IPS-18c (cell line): ENCODE data around the gene ACTR1B.
A peak's percentile ranks its signal among the peaks of the same experiment; 100 is the strongest.
"Not testable (repeated sequence)": the region's sequence is repeated elsewhere in the genome, so short reads cannot be mapped to it uniquely, and the experiment has no call there.

ENCODE experiments used
- H3K4me3 ChIP-seq: 2 replicates; pipeline ENCODE4 v1.7.0; 2013; ENCODE audit warnings: low read depth, mild to moderate bottlenecking, low read length, moderate library complexity; ENCODE audit not compliant: insufficient read depth
- H3K9me3 ChIP-seq: one replicate; pipeline ENCODE4 v1.6.1; 2013; ENCODE audit warnings: mild to moderate bottlenecking, low read length, moderate library complexity; ENCODE audit not compliant: control insufficient read depth, insufficient read depth

Gene ACTR1B

DNA sequence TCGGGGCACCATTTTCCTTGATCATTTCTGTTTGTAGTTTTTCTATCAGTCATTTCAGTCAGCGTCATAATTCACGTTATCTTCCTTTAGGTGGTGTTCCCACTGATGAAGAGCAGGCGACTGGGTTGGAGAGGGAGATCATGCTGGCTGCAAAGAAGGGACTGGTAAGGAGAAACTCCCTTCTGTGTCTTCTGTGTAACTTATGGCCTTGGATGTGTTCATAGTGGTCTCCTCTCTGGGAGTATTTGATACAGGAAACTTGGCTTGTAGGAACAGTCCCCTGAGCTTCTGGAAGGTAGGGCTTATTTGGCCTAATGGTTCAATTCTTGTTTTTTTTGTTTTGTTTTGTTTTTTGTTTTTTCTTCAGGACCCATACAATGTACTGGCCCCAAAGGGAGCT is 16.9 kb downstream of the ACTR1B start:
- Histone ChIP-seq H3K4me3 (peak overlapping the region; percentile 99; the same call in 1 of the 2 replicates), H3K9me3 (peaks cover 2% of the 10 kb centered on the region)

GRCh38 chr2:97645695-97646629 is 17.9 kb downstream of the ACTR1B start, which contains the start of gene COX5B:
Gene COX5B, plus strand, starts transcription at chr2:97646062. Its CDS starts 25 bp downstream, at chr2:97646087.
- peak within 1 kb of the TSS; percentile 99 for H3K4me3 ChIP-seq
- H3K9me3 ChIP-seq: peaks cover 2% of the 10 kb centered on the region

DNA sequence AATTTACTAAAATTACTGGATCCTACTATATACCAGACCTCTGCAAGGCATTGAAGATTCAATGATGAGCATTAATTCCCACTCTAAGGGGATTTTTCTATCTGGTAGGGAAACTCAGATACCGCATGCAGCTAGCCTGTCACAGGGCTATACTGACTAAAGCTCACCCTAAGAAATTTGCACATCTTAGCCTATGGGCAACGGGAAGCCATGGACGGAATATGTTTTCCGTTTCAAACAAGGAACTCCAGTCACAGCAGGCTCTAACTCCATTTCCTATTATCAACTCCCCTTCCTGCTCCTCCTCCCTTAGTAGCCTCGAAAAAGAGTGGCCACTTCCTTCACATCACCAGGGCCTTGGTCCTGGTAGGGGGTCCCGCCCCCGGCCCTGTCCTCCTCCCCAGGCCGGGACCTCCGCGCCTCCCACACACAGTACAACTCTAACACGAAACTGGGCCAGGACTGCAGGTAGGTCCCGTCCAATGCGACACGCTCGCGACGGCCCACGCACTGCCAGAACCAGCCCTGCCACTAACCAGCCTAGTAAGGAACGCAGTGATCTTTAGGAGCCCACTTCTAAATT is 18.6 kb downstream of the ACTR1B start:
- H3K4me3 ChIP-seq: peak overlapping the region; percentile 99

GRCh38 chr2:97644023-97644717 is 19.7 kb downstream of the ACTR1B start:
- Histone ChIP-seq H3K4me3 (no peak overlapping the region), H3K9me3 (peaks cover 2% of the 10 kb centered on the region)

More for the DNA sequence above, 18.6 kb downstream of the ACTR1B start:
- H3K9me3 ChIP-seq: peaks cover 2% of the 10 kb centered on the region

DNA sequence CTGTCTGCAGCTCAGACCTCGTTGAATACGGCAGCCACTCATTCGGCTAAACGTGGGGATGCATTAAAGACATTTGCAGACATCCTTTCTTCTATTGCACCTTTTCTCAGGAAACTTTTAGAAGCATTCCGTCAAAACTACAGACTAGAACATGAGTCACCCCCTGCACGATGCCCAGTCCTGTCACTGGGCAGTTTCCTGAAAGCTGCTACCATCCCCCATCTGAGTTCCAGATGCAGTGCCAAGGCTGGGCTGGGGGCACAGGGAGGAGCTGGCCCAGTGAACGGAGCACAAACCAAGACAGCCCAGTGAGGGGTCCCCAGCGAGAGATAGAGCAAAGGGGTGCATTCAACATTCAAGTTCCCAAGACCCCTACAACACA is 37.8 kb downstream of the ACTR1B start:
- not testable (repeated sequence) for H3K9me3 ChIP-seq, H3K4me3 ChIP-seq

DNA sequence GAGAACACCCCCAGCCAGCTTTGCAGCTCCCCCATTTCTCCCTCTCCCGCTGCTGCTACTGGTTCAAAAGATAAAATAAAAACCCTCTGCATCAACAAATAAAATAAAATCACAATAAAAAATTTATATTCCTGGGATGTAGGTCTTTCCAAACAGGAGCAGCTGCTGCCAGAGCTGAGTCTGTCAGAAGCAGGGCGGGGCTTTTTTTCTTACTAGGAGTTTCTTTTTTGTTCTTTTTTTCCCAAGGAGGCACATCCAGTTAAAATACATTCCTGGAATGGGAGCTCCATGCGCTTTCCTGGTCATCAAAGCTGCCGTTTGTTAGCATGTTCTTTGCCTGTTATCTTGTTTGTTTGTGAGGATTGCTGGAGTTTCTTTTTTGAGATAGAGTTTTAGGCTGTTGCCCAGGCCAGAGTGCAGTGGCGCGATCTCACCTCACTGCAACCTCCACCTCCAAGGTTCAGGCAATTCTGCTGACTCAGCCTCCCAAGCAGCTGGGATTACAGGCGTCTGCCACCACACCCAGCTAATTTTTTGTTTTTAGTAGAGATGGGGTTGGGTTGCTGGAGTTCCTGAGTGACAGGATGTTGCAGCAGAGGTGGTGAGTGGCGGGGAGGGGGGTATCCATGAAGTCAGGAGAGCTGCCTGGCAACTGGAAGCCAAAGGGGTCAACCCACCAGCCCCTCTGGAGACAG is 38.3 kb downstream of the ACTR1B start:
- not testable (repeated sequence) for H3K4me3 ChIP-seq, H3K9me3 ChIP-seq

GRCh38 chr2:97622976-97623375 is 40.9 kb downstream of the ACTR1B start:
- not testable (repeated sequence) for H3K9me3 ChIP-seq, H3K4me3 ChIP-seq

GRCh38 chr2:97620492-97620891 is 43.4 kb downstream of the ACTR1B start:
- not testable (repeated sequence) for H3K4me3 ChIP-seq, H3K9me3 ChIP-seq

GRCh38 chr2:97618939-97619827 is 44.7 kb downstream of the ACTR1B start:
- H3K4me3 ChIP-seq: not testable (repeated sequence)

DNA sequence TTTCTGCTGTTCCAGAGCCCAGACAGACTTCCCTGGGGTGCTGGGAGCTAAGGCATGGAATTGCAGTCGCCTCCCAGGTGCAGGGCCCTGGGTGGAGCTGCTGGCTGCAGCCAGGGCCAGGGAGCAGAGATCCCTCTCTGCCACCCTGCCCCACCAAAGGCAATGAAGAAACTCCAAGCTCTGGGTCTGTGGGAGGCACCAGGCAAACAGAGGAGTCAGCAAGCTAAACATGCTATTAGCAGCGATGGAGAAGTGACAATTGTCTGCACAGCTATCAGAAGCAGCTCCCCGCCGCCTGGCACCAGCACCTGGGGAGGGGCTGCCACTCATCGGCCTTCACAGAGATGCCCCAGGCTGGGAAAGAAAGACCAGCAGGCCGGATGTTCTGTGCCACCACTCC is 45.9 kb downstream of the ACTR1B start:
- Histone ChIP-seq H3K9me3 (no peaks in the 10 kb centered on the region), H3K4me3 (no peak overlapping the region)

More at GRCh38 chr2:97618939-97619827, 44.7 kb downstream of the ACTR1B start:
- not testable (repeated sequence) for H3K9me3 ChIP-seq

- H3K4me3 ChIP-seq, H3K9me3 ChIP-seq: not testable (repeated sequence)
These were observed 48.1 kb downstream of the ACTR1B start for GRCh38 chr2:97615746-97616145.

- not testable (repeated sequence) for H3K9me3 ChIP-seq, H3K4me3 ChIP-seq
These were observed 51.9 kb downstream of the ACTR1B start for GRCh38 chr2:97611895-97612294.

DNA sequence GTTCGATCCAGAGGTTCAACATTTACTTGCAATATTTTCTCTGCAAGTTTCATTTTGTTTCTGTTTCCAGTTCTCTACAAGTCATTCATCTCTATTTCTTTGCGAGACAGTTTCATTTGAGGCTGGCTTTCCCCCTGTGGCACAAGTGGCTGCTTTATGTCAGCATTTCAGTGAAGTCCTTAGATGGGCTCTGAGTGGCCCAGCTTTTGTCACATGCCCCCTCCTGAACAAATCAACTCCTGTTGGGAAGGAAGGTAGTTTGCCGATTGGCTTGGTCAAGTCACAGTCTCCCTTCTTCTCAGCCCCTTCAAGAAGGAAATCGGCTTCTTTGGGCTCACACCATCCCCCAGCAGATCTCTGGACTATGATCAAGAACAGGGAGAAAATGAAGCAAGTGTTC is 55.1 kb downstream of the ACTR1B start:
- not testable (repeated sequence) for H3K9me3 ChIP-seq, H3K4me3 ChIP-seq
